Right cardiac atrium (tissue), 5 donors: ENCODE data around the gene RXFP4. TPM values are rescaled to one million over a fixed set of nuclear protein-coding genes. Genes with fewer than 3 reads are reported as not detected.

Source experiments
- ATAC-seq, 2 donors: fragments of 200-7000 bp; cut with Tn5 transposase; one replicate each; pipeline versions ENCODE4 v1.8.0 to v1.9.1; 2020; ENCODE audit warnings: moderate library complexity in 2 of 2, mild to moderate bottlenecking in 1 of 2
- DNase-seq, 3 donors: peaks; one replicate each; pipeline ENCODE4 v3.0.0-alpha.2; 2020
- H3K27ac ChIP-seq: one replicate; pipeline ENCODE4 v1.5.1; 2013; ENCODE audit warnings: mild to moderate bottlenecking, low read length, control low read depth, moderate library complexity
- H3K27me3 ChIP-seq: one replicate; pipeline ENCODE4 v1.6.1; 2013; ENCODE audit not compliant: control insufficient read depth, insufficient read depth
- H3K4me1 ChIP-seq: one replicate; pipeline ENCODE4 v1.6.1; 2013; ENCODE audit warnings: low read length; ENCODE audit not compliant: control insufficient read depth, insufficient read depth
- H3K4me3 ChIP-seq: one replicate; pipeline ENCODE4 v1.5.1; 2013; ENCODE audit warnings: low read length, control low read depth
- H3K9me3 ChIP-seq: one replicate; pipeline ENCODE4 v1.6.1; 2013; ENCODE audit warnings: low read length; ENCODE audit not compliant: control insufficient read depth
- WGBS: extraction: QIAGEN DNeasy Blood & Tissue Kit; methylation state at CpG from one replicate; pipeline ENCODE4 v1.1.7; 2013; 5-methylcytosine and 5-hydroxymethylcytosine counted together
- intact Hi-C, 4 donors: fragments of 100-400 bp; cut with DNase I; formaldehyde crosslinking; loops; one replicate each; pipeline versions ENCODE4 v1.11.0 to v1.14.0; 2022 to 2023
- polyA plus RNA-seq: library from polyadenylated mRNA; stranded (reverse); fragments of 200-250 nt; gene quantifications from one replicate; pipeline ENCODE4 v1.2.3, GENCODE V29; 2013
- total RNA-seq, 4 donors: library from RNA; stranded (reverse); fragmentation: NEBNext Ultra II Directional; extraction: Animal tissue kit (Norgen Biotek cat#: 25700); gene quantifications; one replicate each; pipeline ENCODE4 v1.2.1, GENCODE V29; 2021
- donor health status: healthy with polysubstance abuse.
- donor health status: DM: no; HTN: yes; CAD: no.
- donor health status: DM: no; HTN: no; CAD: no.
- donor health status: DM: no; HTN: yes; CAD: no; lungs with severe emphysema.
- donor health status: DM: yes; HTN: yes; CAD: no.

The RXFP4 gene
- total and polyA plus RNA-seq, 5 donors = not detected

DNA sequence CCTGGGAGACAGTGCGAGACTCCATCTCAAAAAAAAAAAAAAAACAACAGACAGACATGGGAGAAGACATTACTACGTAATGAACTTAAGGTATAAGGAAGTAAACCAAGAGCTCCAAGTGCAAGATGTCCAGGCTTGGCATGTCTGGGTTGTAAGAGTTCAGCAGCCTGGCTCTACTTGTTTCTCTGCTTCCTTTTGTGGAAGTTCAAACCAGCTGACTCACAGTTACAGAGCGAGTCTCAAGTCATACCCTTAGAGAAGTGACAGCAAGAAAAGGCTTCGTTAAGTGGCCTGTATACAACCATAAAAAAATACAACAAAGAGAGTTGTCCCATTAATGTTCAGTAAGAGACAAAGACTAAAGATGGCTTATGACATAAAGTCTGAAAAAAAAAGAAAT is 31.5 kb upstream of the RXFP4 start:
- Histone ChIP-seq H3K27me3 (no peaks in the 10 kb centered on the region), H3K27ac (peak overlapping the region; percentile 27), H3K4me1 (peaks cover 4% of the 10 kb centered on the region), H3K9me3 (no peaks in the 10 kb centered on the region), H3K4me3 (peak overlapping the region; percentile 96)
- intact Hi-C loops = loop anchor here in 1 of 4 donors (10.0 kb wide), 1 partner anchor 45 kb away; no protein-coding TSS in a partner anchor
- peak; percentile 15 to 24 for ATAC-seq
- 66% methylated on average over 4 of the region's 4 CpGs for WGBS
- DNase-seq = no peak

DNA sequence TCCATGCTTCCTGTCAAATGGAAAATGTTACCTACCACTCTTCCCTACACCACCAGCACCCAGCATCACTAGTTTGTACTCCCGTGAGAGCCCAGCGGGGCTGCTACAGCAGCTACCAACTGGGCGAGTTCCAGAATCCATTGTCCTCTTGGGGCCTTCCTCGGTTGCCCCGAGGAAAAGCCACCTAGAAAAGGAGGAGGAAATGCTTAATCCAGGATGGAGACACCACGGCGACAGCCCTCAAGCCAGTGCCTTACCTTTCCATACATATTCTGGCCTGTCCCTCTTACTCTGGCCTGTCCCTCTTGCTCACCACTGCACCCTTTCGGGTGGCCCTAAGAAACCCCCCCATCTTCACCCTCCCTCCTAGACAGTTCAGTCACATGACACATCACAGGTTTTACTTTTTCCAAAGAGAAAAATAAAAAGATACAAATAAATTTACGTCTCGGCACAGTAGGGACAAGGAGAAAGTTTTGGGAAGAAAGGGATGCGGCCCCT is 30.8 kb upstream of the RXFP4 start:
- peak; percentile 73 to 77 for ATAC-seq
- no peak for DNase-seq
- Histone ChIP-seq H3K27me3 (no peaks in the 10 kb centered on the region), H3K4me1 (peaks cover 4% of the 10 kb centered on the region), H3K4me3 (peak overlapping the region; percentile 96), H3K27ac (peak overlapping the region; percentile 71), H3K9me3 (no peaks in the 10 kb centered on the region)
- WGBS = 1% methylated on average over 11 of the region's 11 CpGs
- intact Hi-C loops = loop anchor here in 1 of 4 donors (10.0 kb wide), 1 partner anchor 46 kb away; no protein-coding TSS in a partner anchor

GRCh38 chr1:155911156-155912055 is 30.0 kb upstream of the RXFP4 start, which contains the start of gene RIT1:
RIT1 (minus strand) TSS chr1:155911349; CDS start chr1:155910761, 588 bp downstream.
- intact Hi-C loops = loop anchor here in 1 of 4 donors (10.0 kb wide), 1 partner anchor 47 kb away; no protein-coding TSS in a partner anchor
- WGBS = 6% methylated on average over 34 of the region's 34 CpGs
- H3K27ac ChIP-seq = peak within 1 kb of the TSS; percentile 71
- no peaks in the 10 kb centered on the region for H3K9me3 ChIP-seq
- no peaks in the 10 kb centered on the region for H3K27me3 ChIP-seq
- DNase-seq (peak; percentile 90 to 95 (median 95)), ATAC-seq (peak; percentile 98)
- H3K4me1 ChIP-seq = peaks cover 4% of the 10 kb centered on the region
- H3K4me3 ChIP-seq = peak within 1 kb of the TSS; percentile 96

- WGBS = 84% methylated on average over 11 of the region's 11 CpGs
- Histone ChIP-seq H3K27ac (no peak overlapping the region), H3K4me1 (peaks cover 4% of the 10 kb centered on the region), H3K27me3 (no peaks in the 10 kb centered on the region), H3K4me3 (no peak overlapping the region), H3K9me3 (no peaks in the 10 kb centered on the region)
- intact Hi-C loops = loop anchor here in 1 of 4 donors (10.0 kb wide), 1 partner anchor 47 kb away; no protein-coding TSS in a partner anchor
- DNase-seq = no peak
- no peak for ATAC-seq
Observed at GRCh38 chr1:155912056-155912536, 29.3 kb upstream of the RXFP4 start.

GRCh38 chr1:155913969-155914757 is 27.3 kb upstream of the RXFP4 start:
- 70% methylated on average over 6 of the region's 6 CpGs for WGBS
- Histone ChIP-seq H3K27me3 (no peaks in the 10 kb centered on the region), H3K4me1 (peaks cover 4% of the 10 kb centered on the region), H3K27ac (no peak overlapping the region), H3K4me3 (no peak overlapping the region), H3K9me3 (no peaks in the 10 kb centered on the region)
- intact Hi-C loops = loop anchor here in 1 of 4 donors (10.0 kb wide), 1 partner anchor 49 kb away; no protein-coding TSS in a partner anchor
- DNase-seq (no peak), ATAC-seq (no peak)

GRCh38 chr1:155918660-155919059 is 22.8 kb upstream of the RXFP4 start:
- no peak for DNase-seq
- Histone ChIP-seq H3K9me3 (no peaks in the 10 kb centered on the region), H3K27ac (no peak overlapping the region), H3K4me3 (no peak overlapping the region), H3K27me3 (no peaks in the 10 kb centered on the region), H3K4me1 (no peaks in the 10 kb centered on the region)
- ATAC-seq = no peak
- intact Hi-C loops = loop anchor here in 1 of 4 donors (10.0 kb wide), 1 partner anchor 54 kb away; no protein-coding TSS in a partner anchor
- 71% methylated on average over 3 of the region's 3 CpGs for WGBS

DNA sequence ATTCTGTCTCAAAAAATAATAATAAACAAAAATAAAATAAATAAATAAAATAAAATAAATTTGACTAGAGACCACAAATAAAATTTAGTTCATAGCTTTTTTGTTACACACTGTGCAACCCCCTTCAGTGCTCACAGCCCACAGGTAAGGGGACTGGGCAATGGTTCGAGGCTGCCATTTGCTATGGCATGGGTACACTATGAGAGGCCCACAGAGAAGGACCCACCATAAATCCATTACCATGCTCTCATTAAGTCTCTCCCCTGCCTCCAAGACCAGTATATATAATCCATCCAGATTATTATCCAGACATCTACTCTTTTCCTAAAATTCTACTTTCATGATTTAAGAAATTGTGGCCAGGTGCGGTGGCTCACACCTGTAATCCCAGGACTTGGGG is 21.6 kb upstream of the RXFP4 start:
- Histone ChIP-seq H3K4me1 (no peaks in the 10 kb centered on the region), H3K27ac (no peak overlapping the region), H3K4me3 (no peak overlapping the region), H3K27me3 (no peaks in the 10 kb centered on the region), H3K9me3 (no peaks in the 10 kb centered on the region)
- intact Hi-C loops = loop anchor here in 1 of 4 donors (10.0 kb wide), 1 partner anchor 55 kb away; no protein-coding TSS in a partner anchor
- DNase-seq (no peak), ATAC-seq (no peak)
- over 99% methylated on average over 2 of the region's 2 CpGs for WGBS

DNA sequence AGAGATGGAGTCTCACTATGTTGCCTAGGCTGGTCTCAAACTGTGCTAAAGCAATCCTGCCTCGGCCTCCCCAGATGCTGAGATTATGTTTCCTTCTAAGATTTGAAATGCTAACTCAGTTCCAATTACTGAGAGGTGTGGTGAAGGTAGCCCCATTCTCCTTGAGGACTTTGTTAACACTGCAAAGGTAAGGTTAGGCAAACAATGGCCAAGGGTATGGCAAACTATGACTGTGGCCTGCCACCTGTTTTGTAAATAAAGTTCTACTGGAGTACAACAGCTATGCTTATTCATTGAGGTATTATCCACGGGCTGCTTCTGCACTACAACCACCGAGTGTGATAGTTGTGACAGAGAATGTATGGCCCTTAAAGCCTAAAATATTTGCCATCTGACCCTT is 20.7 kb upstream of the RXFP4 start:
- no peaks in the 10 kb centered on the region for H3K4me1 ChIP-seq
- 92% methylated on average over 3 of the region's 3 CpGs for WGBS
- intact Hi-C loops = no loop called here
- H3K9me3 ChIP-seq = no peaks in the 10 kb centered on the region
- H3K27ac ChIP-seq = no peak overlapping the region
- no peak overlapping the region for H3K4me3 ChIP-seq
- no peaks in the 10 kb centered on the region for H3K27me3 ChIP-seq
- DNase-seq = no peak
- no peak for ATAC-seq

- ATAC-seq = no peak
- 97% methylated on average over 2 of the region's 2 CpGs for WGBS
- no peaks in the 10 kb centered on the region for H3K9me3 ChIP-seq
- no peak overlapping the region for H3K4me3 ChIP-seq
- H3K27me3 ChIP-seq = no peaks in the 10 kb centered on the region
- H3K27ac ChIP-seq = no peak overlapping the region
- DNase-seq = no peak
- intact Hi-C loops = no loop called here
- H3K4me1 ChIP-seq = no peaks in the 10 kb centered on the region
Observed at GRCh38 chr1:155925506-155925905, 15.9 kb upstream of the RXFP4 start.

- H3K27me3 ChIP-seq = no peaks in the 10 kb centered on the region
- no peak for ATAC-seq
- intact Hi-C loops = no loop called here
- H3K9me3 ChIP-seq = no peaks in the 10 kb centered on the region
- no peak overlapping the region for H3K27ac ChIP-seq
- H3K4me1 ChIP-seq = no peaks in the 10 kb centered on the region
- no peak overlapping the region for H3K4me3 ChIP-seq
- WGBS = 57% methylated on average over 5 of the region's 5 CpGs
- DNase-seq = no peak
Observed at GRCh38 chr1:155929057-155929456, 12.4 kb upstream of the RXFP4 start.
